GM19324 (cell line): ENCODE measurements around the gene MYRF.

ENCODE experiments used
- ATAC-seq: cut with Tn5 transposase; IDR thresholded peaks from one replicate; pipeline ENCODE4 v1.9.1; 2021; ENCODE audit warnings: mild to moderate bottlenecking, moderate library complexity; ENCODE audit not compliant: unreplicated experiment, low FRiP score

The MYRF gene

DNA sequence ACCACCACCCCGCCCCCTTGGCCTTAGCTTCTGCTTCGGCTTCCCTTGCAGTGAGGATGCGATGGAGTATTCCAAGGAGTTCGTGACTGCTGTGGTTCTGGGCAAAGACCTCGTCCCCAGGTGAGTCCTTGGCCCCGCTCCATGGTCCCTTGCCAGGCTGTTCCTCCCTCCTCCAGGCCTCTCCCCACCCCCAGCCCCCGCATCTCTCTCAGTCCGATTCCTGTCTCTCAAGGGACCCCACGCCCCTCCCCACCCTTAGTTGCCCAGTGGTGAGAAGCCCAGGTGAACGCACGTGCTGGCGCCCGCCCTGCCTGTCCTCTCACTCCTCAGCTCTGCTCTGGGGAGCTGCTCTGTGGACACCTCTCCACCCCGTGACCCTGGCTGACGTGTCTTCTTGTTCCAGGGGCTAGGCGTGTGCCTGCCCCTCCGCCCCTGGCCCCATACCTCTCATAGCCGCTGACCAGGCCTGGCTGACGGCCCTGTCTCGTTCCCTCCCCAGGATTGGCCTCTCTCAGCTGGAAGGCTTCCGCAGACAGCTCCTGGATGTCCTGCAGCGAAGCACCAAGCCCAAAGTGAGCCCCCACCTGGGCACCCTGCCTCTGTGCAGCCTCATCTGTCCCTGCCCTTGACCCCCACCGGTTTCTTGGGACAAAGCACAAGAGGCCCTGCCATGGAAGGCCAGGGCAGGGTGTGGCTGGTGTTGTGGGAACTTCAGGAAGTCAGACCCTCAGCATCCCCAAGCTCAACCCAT is 14.6 kb upstream of the MYRF start:
- ATAC-seq, result no peak

DNA sequence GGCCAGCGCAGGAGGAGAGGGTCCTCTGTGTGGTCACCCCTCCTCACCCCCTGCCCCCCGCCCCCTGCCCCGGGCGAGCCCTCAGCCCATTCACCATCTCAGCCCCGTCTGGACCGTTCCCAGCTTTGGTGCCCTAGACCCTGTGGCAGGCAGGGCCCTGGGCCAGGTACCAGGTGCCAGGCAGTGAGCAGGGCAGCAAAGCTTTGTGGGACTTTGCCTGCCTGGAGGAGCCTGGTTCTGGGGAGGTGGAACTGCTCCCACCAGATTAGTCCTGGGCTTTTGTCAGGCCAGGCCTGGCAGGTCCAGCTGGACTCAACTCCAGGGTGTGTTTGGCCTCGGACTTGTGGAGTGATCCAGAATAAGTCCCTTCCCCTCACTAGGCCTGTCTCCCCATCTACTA is 13.7 kb upstream of the MYRF start:
- no peak for ATAC-seq

DNA sequence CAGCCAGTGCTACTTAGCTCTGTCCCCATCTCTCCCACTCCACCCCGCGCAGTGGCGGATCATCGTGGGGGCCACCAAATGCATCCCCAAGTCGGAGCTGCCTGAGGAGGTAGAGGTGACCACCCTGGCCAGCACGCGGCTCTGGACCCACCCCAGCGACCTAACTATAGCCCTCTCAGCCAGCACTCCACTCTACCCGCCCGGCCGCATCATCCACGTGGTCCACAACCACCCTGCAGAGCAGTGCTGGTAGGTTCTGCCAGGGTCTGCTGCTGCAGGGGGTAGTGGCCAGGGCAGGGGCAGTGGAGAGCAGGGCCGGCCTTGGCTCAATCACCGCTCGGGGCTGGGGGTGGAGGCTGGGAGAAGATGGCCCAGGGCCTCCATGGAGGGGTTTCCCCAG is 13.0 kb upstream of the MYRF start:
- ATAC-seq, result no peak

DNA sequence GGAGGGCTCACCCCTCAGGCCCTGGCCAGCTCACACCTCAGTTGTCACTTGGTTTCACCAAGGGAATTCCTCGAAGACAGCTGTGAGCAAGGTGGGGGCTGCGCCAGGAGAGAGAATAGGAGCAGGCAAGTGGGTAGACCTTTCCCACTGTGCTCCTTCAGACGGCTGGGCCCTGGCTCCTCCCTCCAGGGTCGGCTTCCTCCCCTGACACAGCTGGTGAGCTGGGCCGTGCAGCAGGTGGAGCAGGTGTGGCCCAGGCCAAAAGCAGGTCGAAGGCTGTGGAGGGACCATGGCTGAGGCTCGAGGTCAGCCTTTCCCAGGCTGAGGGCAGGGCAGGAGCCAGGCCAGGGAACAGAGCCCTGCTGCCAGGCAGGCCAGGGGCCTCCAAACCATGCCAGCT is 12.5 kb upstream of the MYRF start:
- no peak for ATAC-seq

DNA sequence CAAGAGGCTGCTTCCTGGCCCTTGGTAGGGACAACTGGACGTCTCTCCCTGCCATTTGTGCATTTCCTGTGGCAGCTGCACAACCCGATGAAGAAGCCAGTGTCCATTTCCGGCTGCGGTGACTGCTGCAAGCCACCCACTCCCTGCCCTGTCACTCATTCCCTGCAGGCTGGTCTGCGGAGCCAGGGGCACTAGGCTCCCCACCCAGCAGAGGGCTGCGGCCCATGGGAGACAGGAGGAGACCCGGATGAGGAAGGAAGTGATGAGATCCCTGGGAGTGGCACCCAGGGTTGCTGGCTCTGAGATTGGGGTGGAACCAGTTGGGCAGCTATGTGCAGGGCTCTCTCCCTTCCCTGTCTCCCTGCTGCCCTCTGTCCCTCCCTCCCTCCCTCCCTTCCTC is 10.0 kb upstream of the MYRF start:
- ATAC-seq, result no peak

DNA sequence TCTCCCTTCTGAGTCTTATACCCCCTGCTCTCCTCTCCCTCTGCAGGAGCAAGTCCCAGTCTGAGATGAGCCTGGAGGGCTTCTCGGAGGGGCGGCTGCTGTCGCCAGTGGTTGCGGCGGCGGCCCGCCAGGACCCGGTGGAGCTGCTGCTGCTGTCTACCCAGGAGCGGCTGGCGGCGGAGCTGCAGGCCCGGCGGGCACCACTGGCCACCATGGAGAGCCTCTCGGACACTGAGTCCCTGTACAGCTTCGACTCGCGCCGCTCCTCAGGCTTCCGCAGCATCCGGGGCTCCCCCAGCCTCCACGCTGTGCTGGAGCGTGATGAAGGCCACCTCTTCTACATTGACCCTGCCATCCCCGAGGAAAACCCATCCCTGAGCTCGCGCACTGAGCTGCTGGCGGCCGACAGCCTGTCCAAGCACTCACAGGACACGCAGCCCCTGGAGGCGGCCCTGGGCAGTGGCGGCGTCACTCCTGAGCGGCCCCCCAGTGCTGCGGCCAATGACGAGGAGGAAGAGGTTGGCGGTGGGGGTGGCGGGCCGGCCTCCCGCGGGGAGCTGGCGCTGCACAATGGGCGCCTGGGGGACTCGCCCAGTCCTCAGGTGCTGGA is 8.8 kb upstream of the MYRF start:
- ATAC-seq, result no peak

DNA sequence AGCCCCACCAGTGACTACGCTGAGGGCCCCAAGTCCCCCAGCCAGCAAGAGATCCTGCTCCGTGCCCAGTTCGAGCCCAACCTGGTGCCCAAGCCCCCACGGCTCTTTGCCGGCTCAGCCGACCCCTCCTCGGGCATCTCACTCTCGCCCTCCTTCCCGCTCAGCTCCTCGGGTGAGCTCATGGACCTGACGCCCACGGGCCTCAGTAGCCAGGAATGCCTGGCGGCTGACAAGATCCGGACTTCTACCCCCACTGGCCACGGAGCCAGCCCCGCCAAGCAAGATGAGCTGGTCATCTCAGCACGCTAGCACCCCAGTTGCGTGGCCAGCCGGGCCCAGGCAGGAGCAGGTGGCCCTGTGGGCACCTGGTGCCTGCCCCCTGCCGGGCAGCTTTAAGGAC is 8.3 kb upstream of the MYRF start:
- no peak for ATAC-seq

DNA sequence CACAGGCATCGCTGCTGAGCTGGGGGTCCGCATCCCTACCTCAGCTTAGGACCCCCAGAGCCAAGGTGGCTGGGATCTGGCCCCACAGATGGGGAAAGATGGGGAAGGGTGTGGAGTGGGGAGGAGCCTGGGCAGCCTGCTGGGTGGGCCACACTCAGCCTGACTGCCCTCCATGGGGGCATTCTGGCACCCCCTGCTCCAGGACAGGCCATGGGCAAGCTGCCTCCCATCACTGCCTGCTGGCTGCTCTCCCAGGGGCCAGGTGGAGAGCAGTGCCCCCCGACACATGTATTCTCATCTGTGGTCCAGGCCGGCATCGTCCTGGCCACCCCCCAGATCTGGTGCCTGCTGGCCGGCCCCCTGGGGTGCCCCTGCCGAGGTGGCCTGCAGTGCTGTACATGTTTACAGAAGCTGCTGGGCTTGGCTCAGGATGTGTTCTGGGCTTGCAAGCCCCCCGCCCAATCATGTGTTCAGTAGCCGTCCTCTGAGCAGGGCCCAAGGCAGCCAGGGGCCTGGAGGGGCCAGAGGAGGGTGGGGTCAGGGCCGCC is 7.8 kb upstream of the MYRF start:
- no peak for ATAC-seq

DNA sequence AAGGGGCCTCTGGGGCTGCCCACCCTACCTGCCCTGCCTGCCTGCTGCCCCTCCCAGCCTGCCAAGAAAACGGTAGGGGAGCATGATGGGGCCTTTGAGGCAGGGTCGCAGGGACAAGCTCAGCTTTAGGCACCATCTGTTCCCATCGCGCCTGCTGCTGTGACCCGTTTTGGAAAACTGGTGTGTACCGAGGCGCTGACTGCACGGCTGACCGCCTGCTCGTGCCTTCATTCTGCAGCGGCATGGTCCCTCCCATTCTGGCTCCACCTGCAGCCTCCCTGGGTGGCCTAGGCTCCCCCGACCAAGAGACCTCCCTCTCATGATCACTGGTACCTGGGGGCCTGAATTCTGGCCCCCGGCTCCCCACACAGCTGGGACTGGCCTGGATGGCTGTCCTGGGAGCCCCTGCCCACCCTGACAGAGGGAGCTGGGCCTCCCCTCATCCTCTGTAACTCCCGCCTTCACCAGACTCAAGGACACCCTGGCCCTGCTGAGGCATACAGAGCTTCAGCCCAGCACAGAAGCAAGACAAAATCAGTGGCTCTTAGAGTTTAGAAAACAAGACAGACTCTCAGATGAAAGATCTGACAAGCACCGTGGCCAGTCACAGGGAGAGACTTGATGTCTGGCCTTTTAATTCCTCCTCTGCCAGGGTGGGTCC is 6.5 kb upstream of the MYRF start:
- no peak for ATAC-seq

DNA sequence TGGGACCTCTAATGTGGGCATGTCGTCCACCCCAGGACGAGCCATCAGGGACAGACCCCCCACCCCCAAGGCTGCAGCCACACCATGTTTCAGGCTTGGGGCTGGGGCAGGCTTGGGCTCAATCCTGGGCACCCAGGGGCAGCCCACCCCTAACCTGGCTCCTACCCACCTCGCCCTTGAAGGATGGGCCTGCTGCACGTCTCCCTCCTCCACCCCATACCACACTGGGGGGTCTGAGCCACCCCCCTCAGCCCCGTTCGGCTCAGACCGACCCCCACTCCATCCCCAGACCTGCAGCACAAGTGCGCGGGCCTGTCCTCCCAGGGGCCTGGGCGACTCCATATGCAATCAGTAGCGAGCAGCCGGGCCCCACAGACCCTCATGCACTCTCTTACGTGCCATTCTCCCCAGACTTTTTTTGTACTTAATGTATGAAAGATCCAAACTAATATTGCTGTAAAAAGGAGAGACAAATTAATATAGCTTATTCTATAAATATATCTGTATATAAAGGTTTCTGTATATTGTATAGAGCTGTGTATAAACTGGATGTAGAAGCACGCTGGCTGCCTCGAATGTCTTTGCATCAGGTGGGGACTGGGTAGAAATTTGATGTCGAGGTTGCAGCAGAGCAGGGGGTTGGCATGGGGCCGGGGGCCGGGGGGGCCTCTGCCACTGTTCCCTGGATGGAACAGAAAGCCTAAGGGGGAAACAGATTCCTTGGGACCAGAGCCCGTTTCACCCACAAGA is 5.8 kb upstream of the MYRF start:
- ATAC-seq, result no peak

DNA sequence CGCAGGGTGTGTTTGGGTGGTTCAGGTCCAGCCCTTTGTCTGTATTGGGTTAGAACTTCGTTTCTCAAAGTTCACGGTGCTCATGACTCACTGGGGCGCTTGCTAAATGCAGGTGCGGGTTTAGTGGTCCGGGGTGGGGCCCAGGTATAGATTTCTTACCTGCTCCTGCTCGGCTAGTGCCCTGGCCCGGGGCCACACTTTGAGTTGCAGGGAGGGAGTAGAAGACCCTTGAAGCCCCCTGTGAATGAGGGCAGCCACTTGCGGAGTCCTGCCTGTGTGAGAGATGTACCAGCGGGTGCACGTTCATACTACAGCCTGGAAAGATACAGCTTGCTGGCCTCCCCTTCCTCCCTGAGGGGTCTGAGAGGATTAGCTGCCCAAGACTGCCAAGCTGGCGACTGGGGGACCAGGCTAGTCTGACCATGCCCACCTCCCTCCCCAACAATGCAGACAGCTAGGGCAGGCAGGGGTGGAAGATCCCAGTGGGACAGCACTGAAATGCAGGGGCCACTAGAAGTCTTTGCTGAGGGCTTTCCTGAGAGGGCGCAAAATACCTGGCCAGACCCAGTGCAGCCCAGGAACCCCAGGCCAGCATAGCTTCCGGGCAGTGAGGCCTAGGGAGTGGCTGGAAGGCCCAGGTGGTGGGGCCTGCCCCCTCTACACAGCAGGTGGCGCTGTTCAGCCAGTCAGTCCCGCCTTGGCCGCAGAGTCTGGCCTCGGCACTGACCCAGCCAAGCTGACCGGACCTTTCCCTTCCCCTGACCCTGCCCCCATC is 5.1 kb upstream of the MYRF start:
- ATAC-seq, result peak; percentile 46

DNA sequence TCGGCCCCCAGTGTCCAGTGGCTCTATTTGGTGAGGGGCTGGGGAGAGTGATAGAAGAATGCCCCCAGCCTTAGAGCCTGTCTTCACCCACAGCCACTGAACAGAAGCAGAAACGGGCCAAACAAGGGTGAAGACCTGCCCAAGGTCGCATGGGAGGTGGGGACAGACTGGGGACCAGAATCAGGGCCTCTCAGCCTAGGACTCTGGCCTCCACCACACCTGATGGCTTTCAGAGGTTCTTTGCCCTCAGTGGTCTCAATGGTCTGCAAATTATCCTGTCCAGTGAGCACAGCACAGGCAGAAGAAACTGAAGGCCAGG is 4.5 kb upstream of the MYRF start:
- ATAC-seq, result no peak

DNA sequence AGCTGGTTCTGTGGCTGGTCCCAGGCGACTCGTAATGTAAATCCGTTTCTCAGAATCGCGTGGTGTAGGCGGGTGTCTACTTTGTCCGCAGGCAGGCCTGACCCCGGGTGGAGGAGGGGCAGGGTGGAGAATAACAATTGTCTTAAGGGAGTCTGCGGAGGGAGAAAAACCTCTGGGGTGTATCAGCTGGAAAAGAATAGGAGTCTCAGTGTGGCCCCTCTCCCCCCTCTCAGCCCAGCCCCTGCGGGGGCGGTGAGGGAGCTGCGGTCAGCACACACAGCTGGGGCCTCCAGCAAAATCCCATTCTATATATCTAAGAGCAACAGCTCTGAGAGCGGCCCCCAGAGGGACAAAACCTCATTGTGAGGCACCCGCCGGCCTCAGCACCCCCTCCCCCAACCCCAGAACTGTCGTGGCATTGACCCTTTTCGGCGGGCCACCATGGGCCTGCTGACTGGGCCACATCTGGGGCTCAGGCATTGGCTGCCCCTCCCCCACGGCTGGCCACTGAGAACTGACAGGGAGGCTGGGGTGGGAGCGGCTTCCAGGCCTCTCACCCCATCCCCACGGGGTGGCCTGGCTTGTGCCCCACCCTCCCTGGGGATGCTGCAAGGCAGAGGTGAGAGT is 2.7 kb upstream of the MYRF start:
- ATAC-seq, result no peak

DNA sequence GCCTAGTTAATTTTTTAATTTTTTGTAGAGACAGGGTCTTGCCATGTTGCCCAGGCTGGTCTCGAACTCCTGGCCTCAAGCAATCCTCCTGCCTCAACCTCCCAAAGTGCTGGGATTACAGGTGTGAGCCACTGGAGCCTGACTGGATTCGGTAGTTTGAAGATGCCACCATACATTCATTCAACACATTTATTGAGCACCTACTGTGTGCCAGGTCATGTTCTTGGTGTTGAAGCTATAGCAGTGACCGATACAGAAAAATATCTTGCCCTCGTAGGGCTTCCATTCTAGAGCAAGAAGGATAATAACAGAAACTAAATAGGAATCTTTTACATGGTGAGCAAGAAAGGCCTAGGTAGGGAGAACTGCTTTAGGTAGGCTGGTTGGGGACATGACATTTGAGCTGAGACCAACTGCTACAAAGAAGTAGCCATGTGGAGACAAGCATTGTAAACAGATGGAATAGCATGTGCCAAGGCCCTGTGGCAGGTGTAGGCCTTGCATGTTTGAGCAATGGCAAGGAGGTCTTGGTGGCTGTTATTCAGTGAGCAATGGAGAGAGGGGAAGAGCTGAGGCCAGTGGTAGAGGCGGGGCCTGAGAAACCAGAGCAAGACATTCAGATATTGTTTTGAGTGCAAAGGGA is 1.7 kb upstream of the MYRF start:
- no peak for ATAC-seq

DNA sequence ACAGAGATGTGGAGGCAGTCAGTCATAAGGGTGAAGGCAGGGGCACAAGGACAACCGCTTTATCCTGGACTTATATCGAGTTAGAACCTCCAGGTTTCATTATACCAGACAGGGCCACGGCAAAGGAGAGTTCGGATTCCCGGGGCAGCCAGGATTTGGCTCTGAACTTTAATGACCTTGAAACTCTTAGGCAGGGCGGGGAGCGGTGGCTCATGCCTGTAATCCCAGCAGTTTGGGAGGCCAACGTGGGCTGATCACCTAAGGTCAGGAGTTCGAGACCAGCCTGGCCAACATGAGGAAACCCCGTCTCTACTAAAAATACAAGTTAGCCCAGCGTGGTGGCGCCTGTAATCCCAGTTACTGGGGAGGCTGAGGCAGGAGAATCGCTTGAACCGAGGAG is 1.1 kb upstream of the MYRF start:
- ATAC-seq, result no peak

DNA sequence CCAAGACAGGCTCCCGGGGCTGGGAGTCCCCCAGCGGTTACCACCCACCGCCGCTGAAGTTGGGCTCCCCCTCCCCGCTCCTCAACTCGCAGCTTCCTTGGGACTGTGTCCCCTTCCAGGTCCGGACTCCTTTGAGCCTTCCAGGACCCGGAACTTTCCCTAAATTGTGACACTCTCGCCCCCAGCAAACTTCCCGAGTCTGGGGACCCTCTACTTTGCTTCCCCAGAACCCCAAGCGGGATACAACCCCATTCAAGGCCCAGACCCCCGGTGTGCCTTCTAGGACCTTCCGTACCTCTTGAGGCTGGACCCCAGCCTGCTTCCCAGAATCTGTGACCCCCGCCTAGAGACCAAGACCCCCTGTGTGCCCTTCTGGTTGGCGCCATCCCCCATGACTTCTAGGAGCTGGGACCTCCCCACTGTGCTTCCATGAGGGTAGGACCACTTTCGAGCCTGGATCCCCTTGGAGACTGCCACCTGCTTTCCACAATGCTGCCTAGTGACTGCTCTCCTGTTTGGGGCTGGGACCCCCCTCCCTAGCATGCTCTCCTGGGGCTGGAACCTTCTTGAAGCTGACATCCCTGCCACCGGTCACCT is 587 bp downstream of the MYRF start:
- ATAC-seq, result no peak

DNA sequence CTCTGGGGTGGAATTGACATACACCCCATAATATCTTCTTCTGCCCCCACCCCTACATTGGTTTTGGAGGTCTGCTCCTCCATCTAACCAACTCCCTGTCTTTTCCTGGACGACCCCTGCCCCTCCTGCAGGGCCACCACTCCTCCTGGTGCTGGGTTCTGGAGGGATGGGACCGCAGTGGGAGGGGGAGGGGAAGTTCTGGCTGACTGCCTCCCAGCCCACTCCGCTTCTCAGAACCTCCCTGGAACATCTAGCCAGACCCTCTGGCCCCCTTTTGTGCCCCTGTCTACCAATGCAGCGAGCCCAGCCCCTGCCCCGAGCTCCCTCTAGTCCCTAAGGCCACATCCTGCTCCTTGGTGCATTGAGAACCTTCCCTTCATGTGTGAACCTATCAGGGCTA is 1.2 kb downstream of the MYRF start:
- no peak for ATAC-seq

DNA sequence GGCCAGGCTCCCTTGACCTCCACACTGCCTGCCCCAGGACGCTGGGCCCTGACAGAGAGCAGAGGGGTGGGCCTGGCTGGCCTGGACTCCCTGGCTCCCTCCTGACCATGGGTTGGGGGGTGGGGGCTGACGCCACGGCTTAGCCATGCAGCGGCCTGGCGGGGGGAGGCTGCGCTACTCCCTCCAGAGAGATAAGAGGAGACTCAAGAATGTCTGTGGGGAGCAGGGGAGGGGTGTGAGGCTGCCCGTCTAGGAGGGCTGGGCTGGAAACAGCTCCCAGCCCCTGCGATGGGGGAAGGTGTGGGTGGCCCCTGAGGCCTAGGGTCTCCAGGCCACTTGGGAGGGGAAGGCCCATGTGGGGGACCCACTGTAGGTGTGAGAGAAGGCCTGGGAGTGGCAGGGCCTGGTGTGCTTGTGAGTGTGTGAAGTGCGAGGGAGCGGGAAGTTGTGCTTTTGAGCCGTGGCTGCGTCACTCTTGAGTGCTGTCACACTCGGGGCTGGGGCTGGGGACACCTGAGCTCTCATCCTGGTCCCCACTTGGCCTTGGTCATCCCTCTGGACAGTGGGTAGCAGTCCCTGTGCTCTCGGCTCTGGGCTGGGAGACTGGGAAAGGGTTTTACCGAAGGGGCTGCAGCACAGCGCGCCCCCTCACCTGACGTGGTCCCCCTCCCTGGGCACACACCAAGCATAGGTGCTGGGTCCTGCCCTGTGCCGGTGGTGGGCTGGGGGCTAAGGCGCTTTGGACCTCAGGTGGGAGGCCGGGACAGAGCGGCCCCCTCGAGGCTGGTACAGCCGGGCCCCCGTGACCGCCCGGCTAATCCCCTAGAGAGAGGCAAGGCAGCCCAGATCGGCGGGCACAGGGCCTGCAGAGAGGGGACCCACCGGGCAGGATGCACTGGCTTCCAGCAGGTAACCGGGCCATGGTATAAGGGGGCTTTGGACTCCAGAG is 2.4 kb downstream of the MYRF start:
- no peak for ATAC-seq
